Measurements from ENCODE around the gene CHD2.

DNA sequence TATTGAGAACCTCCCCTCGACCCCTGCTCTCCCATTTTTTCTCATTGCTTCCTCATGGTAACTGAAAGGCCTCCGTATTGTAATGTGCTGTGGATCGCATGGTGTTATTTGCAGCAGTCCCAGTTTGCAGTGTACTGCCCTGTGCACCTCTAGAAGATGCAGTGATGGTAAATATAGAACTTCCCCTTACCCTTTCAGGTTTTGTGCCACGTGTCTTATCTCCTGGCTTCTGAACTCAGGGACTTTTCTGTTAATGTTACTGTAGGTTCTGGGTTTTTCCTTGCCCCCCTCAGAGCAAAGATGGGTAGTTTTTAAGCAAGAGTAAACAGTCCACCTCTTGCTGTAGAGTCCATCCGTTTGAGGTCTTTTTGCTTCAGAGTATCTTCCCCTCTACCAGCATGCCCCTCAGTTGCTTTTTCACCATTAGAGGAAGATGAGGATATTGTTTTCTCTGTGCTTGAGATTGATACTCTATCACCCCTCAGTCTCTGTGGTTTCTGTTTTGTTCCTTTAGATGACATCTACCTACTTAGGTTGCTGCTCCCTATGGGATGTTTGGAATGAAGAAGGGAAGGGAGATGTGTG, 22.4 kb downstream of the CHD2 start:
- TF ChIP-seq, protein P1, sequence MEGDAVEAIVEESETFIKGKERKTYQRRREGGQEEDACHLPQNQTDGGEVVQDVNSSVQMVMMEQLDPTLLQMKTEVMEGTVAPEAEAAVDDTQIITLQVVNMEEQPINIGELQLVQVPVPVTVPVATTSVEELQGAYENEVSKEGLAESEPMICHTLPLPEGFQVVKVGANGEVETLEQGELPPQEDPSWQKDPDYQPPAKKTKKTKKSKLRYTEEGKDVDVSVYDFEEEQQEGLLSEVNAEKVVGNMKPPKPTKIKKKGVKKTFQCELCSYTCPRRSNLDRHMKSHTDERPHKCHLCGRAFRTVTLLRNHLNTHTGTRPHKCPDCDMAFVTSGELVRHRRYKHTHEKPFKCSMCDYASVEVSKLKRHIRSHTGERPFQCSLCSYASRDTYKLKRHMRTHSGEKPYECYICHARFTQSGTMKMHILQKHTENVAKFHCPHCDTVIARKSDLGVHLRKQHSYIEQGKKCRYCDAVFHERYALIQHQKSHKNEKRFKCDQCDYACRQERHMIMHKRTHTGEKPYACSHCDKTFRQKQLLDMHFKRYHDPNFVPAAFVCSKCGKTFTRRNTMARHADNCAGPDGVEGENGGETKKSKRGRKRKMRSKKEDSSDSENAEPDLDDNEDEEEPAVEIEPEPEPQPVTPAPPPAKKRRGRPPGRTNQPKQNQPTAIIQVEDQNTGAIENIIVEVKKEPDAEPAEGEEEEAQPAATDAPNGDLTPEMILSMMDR (conservative IDR thresholded peaks at IDR 0.05; ENCODE audit: low read length), result no peak
- no peak for TF ChIP-seq EZH2phosphoT487 (IDR thresholded peaks at IDR 0.05; ENCODE audit: borderline replicate concordance)

All from Loucy (cell line).